PFSK-1 (cell line): ENCODE data around the gene ABI3BP.

Source experiments
- FOXP2 ChIP-seq: optimal IDR thresholded peaks from 2 replicates; pipeline ENCODE3; 2011; ENCODE audit warnings: borderline replicate concordance, control low read depth, inconsistent platforms; ENCODE audit not compliant: insufficient read depth; ENCODE audit errors: extremely low read length, extremely low read depth
- POLR2AphosphoS5 ChIP-seq: IDR thresholded peaks from 2 replicates; pipeline ENCODE4 v1.6.1; 2012; ENCODE audit warnings: low read depth, mild to moderate bottlenecking, control low read depth, low read length, moderate library complexity
- REST ChIP-seq, 2 experiments: IDR thresholded peaks; 2 replicates each; pipeline versions ENCODE4 v1.6.1 to v1.8.0; 2011 to 2012; ENCODE audit warnings: low read depth in 2 of 2, low read length in 2 of 2, control low read depth in 1 of 2, inconsistent platforms in 1 of 2, mild to moderate bottlenecking in 1 of 2, moderate library complexity in 1 of 2; ENCODE audit not compliant: insufficient read depth in 1 of 2
- SIN3A ChIP-seq: IDR thresholded peaks from 2 replicates; pipeline ENCODE4 v1.6.1; 2012; ENCODE audit warnings: mild to moderate bottlenecking, low read length, moderate library complexity, borderline replicate concordance; ENCODE audit not compliant: insufficient read depth
- TAF1 ChIP-seq: IDR thresholded peaks from 2 replicates; pipeline ENCODE4 v1.6.1; 2012; ENCODE audit warnings: low read length, control low read depth, borderline replicate concordance; ENCODE audit not compliant: insufficient read depth

GRCh38 chr3:101020351-101021015, 27.3 kb upstream of the ABI3BP start:
- no peak for TF ChIP-seq POLR2AphosphoS5
- no peak for TF ChIP-seq TAF1
- no peak for TF ChIP-seq REST (IDR thresholded peaks at IDR 0.05; ENCODE audit: insufficient read depth in 1 of 2, low read depth in 2 of 2, low read length in 2 of 2)
- TF ChIP-seq SIN3A: no peak
- TF ChIP-seq FOXP2: no peak
